H9 (cell line): ENCODE results near the gene SGIP1. TPM values are rescaled to one million over a fixed set of nuclear protein-coding genes. Genes with fewer than 3 reads are reported as not detected.

Experiments
- DNase-seq: peaks from one replicate; pipeline ENCODE4 v3.0.0-alpha.2; 2017
- H2AFZ ChIP-seq: one replicate; pipeline ENCODE4 v1.6.1; 2013; ENCODE audit warnings: mild to moderate bottlenecking, low read length, control low read depth, moderate library complexity
- H2AK5ac ChIP-seq: 2 replicates; pipeline ENCODE4 v1.6.1; 2013; ENCODE audit warnings: low read length, control low read depth, mixed read lengths; ENCODE audit not compliant: insufficient read length
- H2BK120ac ChIP-seq: one replicate; pipeline ENCODE4 v1.6.1; 2013; ENCODE audit warnings: low read depth, mild to moderate bottlenecking, low read length, control low read depth, inconsistent platforms; ENCODE audit not compliant: poor library complexity, severe bottlenecking
- H2BK12ac ChIP-seq: 2 replicates; pipeline ENCODE4 v1.6.1; 2013; ENCODE audit warnings: low read length, control low read depth, mixed read lengths, low read depth; ENCODE audit not compliant: insufficient read length
- H2BK15ac ChIP-seq: 2 replicates; pipeline ENCODE4 v1.6.1; 2013; ENCODE audit warnings: low read depth, low read length, control low read depth
- H2BK20ac ChIP-seq: one replicate; pipeline ENCODE4 v1.6.1; 2013; ENCODE audit warnings: low read depth, mild to moderate bottlenecking, low read length, control low read depth, inconsistent platforms; ENCODE audit not compliant: poor library complexity, severe bottlenecking
- H2BK5ac ChIP-seq: 2 replicates; pipeline ENCODE4 v1.6.1; 2013; ENCODE audit warnings: low read length, control low read depth, mixed read lengths; ENCODE audit not compliant: insufficient read length
- H3K14ac ChIP-seq: 2 replicates; pipeline ENCODE4 v1.6.1; 2013; ENCODE audit warnings: low read length, control low read depth; ENCODE audit not compliant: insufficient read depth
- H3K18ac ChIP-seq: 2 replicates; pipeline ENCODE4 v1.6.1; 2013; ENCODE audit warnings: low read depth, mild to moderate bottlenecking, mixed read lengths, low read length, control low read depth; ENCODE audit not compliant: insufficient read length
- H3K23ac ChIP-seq: 2 replicates; pipeline ENCODE4 v1.6.1; 2013; ENCODE audit warnings: low read length, control low read depth, mixed read lengths, low read depth; ENCODE audit not compliant: insufficient read length
- H3K23me2 ChIP-seq: 2 replicates; pipeline ENCODE4 v1.6.1; 2013; ENCODE audit warnings: low read depth, mild to moderate bottlenecking, mixed read lengths, low read length, control low read depth; ENCODE audit not compliant: insufficient read length, poor library complexity, severe bottlenecking
- H3K27ac ChIP-seq: 2 replicates; pipeline ENCODE4 v1.5.1; 2013; ENCODE audit warnings: low read length, control low read depth, mixed read lengths, low read depth; ENCODE audit not compliant: insufficient read length
- H3K27me3 ChIP-seq: 2 replicates; pipeline ENCODE4 v1.6.1; 2013; ENCODE audit warnings: low read length, control low read depth, inconsistent platforms; ENCODE audit not compliant: insufficient read depth
- H3K4ac ChIP-seq: 2 replicates; pipeline ENCODE4 v1.6.1; 2013; ENCODE audit warnings: low read depth, mild to moderate bottlenecking, control low read depth, inconsistent platforms, low read length, moderate library complexity
- H3K4me1 ChIP-seq: 2 replicates; pipeline ENCODE4 v1.6.1; 2013; ENCODE audit warnings: low read length, control low read depth, inconsistent platforms; ENCODE audit not compliant: insufficient read depth
- H3K4me2 ChIP-seq: 2 replicates; pipeline ENCODE4 v1.6.1; 2013; ENCODE audit warnings: low read length, control low read depth, mixed read lengths; ENCODE audit not compliant: insufficient read length, insufficient read depth
- H3K56ac ChIP-seq: 2 replicates; pipeline ENCODE4 v1.6.1; 2013; ENCODE audit warnings: low read depth, mild to moderate bottlenecking, mixed read lengths, low read length, control low read depth; ENCODE audit not compliant: insufficient read length
- H3K79me1 ChIP-seq: 2 replicates; pipeline ENCODE4 v1.6.1; 2013; ENCODE audit warnings: low read depth, mild to moderate bottlenecking, moderate library complexity, low read length, control low read depth, inconsistent platforms; ENCODE audit not compliant: insufficient read depth, poor library complexity, severe bottlenecking
- H3K79me2 ChIP-seq: 2 replicates; pipeline ENCODE4 v1.6.1; 2013; ENCODE audit warnings: low read length, control low read depth, inconsistent platforms; ENCODE audit not compliant: insufficient read depth
- H3K9ac ChIP-seq: 2 replicates; pipeline ENCODE4 v1.6.1; 2013; ENCODE audit warnings: low read length, control low read depth, mixed read lengths; ENCODE audit not compliant: insufficient read length; ENCODE audit errors: extremely low read depth
- H3K9me3 ChIP-seq: one replicate; pipeline ENCODE4 v1.6.1; 2013; ENCODE audit warnings: low read depth, low read length, inconsistent platforms; ENCODE audit not compliant: control insufficient read depth
- H3T11ph ChIP-seq: one replicate; pipeline ENCODE4 v1.6.1; 2013; ENCODE audit warnings: mild to moderate bottlenecking, low read length, control low read depth, inconsistent platforms
- H4K20me1 ChIP-seq: one replicate; pipeline ENCODE4 v1.6.1; 2013; ENCODE audit not compliant: control insufficient read depth, insufficient read length, insufficient read depth
- H4K5ac ChIP-seq: 2 replicates; pipeline ENCODE4 v1.6.1; 2013; ENCODE audit warnings: low read depth, mild to moderate bottlenecking, mixed read lengths, low read length, control low read depth; ENCODE audit not compliant: insufficient read length
- H4K8ac ChIP-seq: replicated peaks from 2 replicates; pipeline ENCODE4 v1.6.1; 2013; ENCODE audit warnings: low read length, control low read depth, mixed read lengths, low read depth; ENCODE audit not compliant: insufficient read length
- H4K91ac ChIP-seq: 2 replicates; pipeline ENCODE4 v1.6.1; 2013; ENCODE audit warnings: low read depth, mild to moderate bottlenecking, moderate library complexity, mixed read lengths, low read length, control low read depth; ENCODE audit not compliant: insufficient read length
- H3K27ac Mint-ChIP-seq, 3 experiments: 2 replicates in 2 of 3; 3 replicates in 1 of 3; pipeline ENCODE4 v1.8.0; 2020 to 2021; ENCODE audit warnings: mixed read lengths in 3 of 3, mild to moderate bottlenecking in 1 of 3, moderate library complexity in 1 of 3
- H3K27me3 Mint-ChIP-seq: 2 replicates; pipeline ENCODE4 v1.8.0; 2021; ENCODE audit warnings: low read depth, mild to moderate bottlenecking, moderate library complexity, mixed read lengths
- H3K36me3 Mint-ChIP-seq, 3 experiments: 2 replicates in 2 of 3; 3 replicates in 1 of 3; pipeline ENCODE4 v1.8.0; 2020 to 2021; ENCODE audit warnings: low read depth in 3 of 3, mixed read lengths in 3 of 3; ENCODE audit not compliant: insufficient read depth in 1 of 3
- H3K4me1 Mint-ChIP-seq, 2 experiments: 2 replicates each; pipeline ENCODE4 v1.8.0; 2020; ENCODE audit warnings: mixed read lengths in 2 of 2
- H3K4me3 Mint-ChIP-seq, 2 experiments: 2 replicates in 1 of 2; 3 replicates in 1 of 2; pipeline ENCODE4 v1.8.0; 2020 to 2021; ENCODE audit warnings: mild to moderate bottlenecking in 2 of 2, mixed read lengths in 2 of 2, moderate library complexity in 1 of 2
- H3K9me3 Mint-ChIP-seq, 2 experiments: 2 replicates in 1 of 2; 3 replicates in 1 of 2; pipeline ENCODE4 v1.8.0; 2020; ENCODE audit warnings: mild to moderate bottlenecking in 2 of 2, mixed read lengths in 2 of 2, moderate library complexity in 1 of 2
- CTCF ChIP-seq: fragments of 200-600 bp; sonication (generic); conservative IDR thresholded peaks from 3 replicates; pipeline ENCODE4 v1.8.0; 2021; ENCODE audit warnings: antibody characterized with exemption, mild to moderate bottlenecking
- WGBS: extraction: QIAGEN DNeasy Blood & Tissue Kit; methylation state at CpG from one replicate; pipeline ENCODE4 v1.1.7; 2013; ENCODE audit warnings: missing lambda C conversion rate, low lambda C conversion rate, mixed read lengths; ENCODE audit not compliant: insufficient read length; ENCODE audit errors: extremely low coverage; 5-methylcytosine and 5-hydroxymethylcytosine counted together
- total RNA-seq: library from RNA; stranded (reverse); gene quantifications from 2 replicates; pipeline ENCODE4 v1.2.1, GENCODE V29; 2021

SGIP1 gene
- total RNA-seq, 1 experiment from 2014 or later = 1.5 TPM

- H3K4me1 ChIP-seq = no peaks in the 10 kb centered on the region; the same call in 1 of the 2 replicates
- H3K79me1 ChIP-seq = no peaks in the 10 kb centered on the region
- H4K5ac ChIP-seq = no peak overlapping the region
- Mint-ChIP-seq H3K4me1 (peaks cover 10% of the 10 kb centered on the region in 2 experiments), H3K36me3 (no peaks in the 10 kb centered on the region), H3K27ac (no peak overlapping the region), H3K4me3 (no peak overlapping the region), H3K27me3 (no peaks in the 10 kb centered on the region), H3K9me3 (no peaks in the 10 kb centered on the region)
- H2BK12ac ChIP-seq = no peak overlapping the region
- H3T11ph ChIP-seq = no peak overlapping the region
- H4K8ac ChIP-seq = no peak overlapping the region
- H2BK5ac ChIP-seq = no peak overlapping the region
- H2BK20ac ChIP-seq = no peak overlapping the region
- no peaks in the 10 kb centered on the region for H3K27me3 ChIP-seq
- TF ChIP-seq CTCF = no peak
- H3K18ac ChIP-seq = no peak overlapping the region
- H2AK5ac ChIP-seq = no peak overlapping the region
- no peaks in the 10 kb centered on the region for H3K23me2 ChIP-seq
- H2BK15ac ChIP-seq = no peak overlapping the region
- H2BK120ac ChIP-seq = no peak overlapping the region
- no peak overlapping the region for H3K14ac ChIP-seq
- H2AFZ ChIP-seq = no peak overlapping the region
- H3K9me3 ChIP-seq = no peaks in the 10 kb centered on the region
- H4K20me1 ChIP-seq = no peaks in the 10 kb centered on the region
- H3K23ac ChIP-seq = no peak overlapping the region
- H3K4me2 ChIP-seq = no peak overlapping the region
- WGBS = no CpG with 5 or more reads among the region's 1 CpG
- DNase-seq = no peak
- H3K9ac ChIP-seq = no peak overlapping the region
- H3K56ac ChIP-seq = no peak overlapping the region
- no peaks in the 10 kb centered on the region for H3K79me2 ChIP-seq
- no peak overlapping the region for H3K4ac ChIP-seq
- H3K27ac ChIP-seq = no peak overlapping the region
- H4K91ac ChIP-seq = no peak overlapping the region
Observed at GRCh38 chr1:66550243-66550642, 16.3 kb downstream of the SGIP1 start.
